Measurements from ENCODE around the gene MOV10.

Gene MOV10

GRCh38 chr1:112674440-112674985 lies at the start of gene MOV10:
Gene MOV10 (plus strand): TSS chr1:112674659. CDS start chr1:112674913, 254 bp downstream.
- Mint-ChIP-seq H3K27ac (peak within 1 kb of the TSS; percentile 97), H3K4me3 (peak within 1 kb of the TSS; percentile 96), H3K36me3 (ENCODE audit: low read depth) (peaks cover 47% of the 10 kb centered on the region), H3K4me1 (peaks cover 42% of the 10 kb centered on the region), H3K27me3 (ENCODE audit: low read depth, poor library complexity) (no peaks in the 10 kb centered on the region), H3K9me3 (no peaks in the 10 kb centered on the region)
- TF ChIP-seq CTCF (IDR thresholded peaks at IDR 0.05), result no peak
- peak; percentile 68 for DNase-seq

- Mint-ChIP-seq H3K4me3 (no peak overlapping the region), H3K27me3 (ENCODE audit: low read depth, poor library complexity) (no peaks in the 10 kb centered on the region), H3K4me1 (peaks cover 16% of the 10 kb centered on the region), H3K27ac (peak overlapping the region; percentile 78), H3K9me3 (no peaks in the 10 kb centered on the region), H3K36me3 (ENCODE audit: low read depth) (peaks cover 30% of the 10 kb centered on the region)
- no peak for TF ChIP-seq CTCF (IDR thresholded peaks at IDR 0.05)
- DNase-seq, result no peak
Observed at GRCh38 chr1:112625696-112626095, 48.8 kb upstream of the MOV10 start.

- peaks cover 11% of the 10 kb centered on the region for H3K4me1 Mint-ChIP-seq
- TF ChIP-seq CTCF (IDR thresholded peaks at IDR 0.05), result no peak
- H3K9me3 Mint-ChIP-seq, result no peaks in the 10 kb centered on the region
- no peak for DNase-seq
- no peak overlapping the region for H3K27ac Mint-ChIP-seq
- H3K36me3 Mint-ChIP-seq (ENCODE audit: low read depth), result peaks cover 35% of the 10 kb centered on the region
- no peaks in the 10 kb centered on the region for H3K27me3 Mint-ChIP-seq (ENCODE audit: low read depth, poor library complexity)
- H3K4me3 Mint-ChIP-seq, result no peak overlapping the region
Observed at GRCh38 chr1:112626193-112626592, 48.3 kb upstream of the MOV10 start.

- peaks cover 9% of the 10 kb centered on the region for H3K4me1 Mint-ChIP-seq
- no peak for DNase-seq
- H3K36me3 Mint-ChIP-seq (ENCODE audit: low read depth), result peaks cover 41% of the 10 kb centered on the region
- no peak overlapping the region for H3K4me3 Mint-ChIP-seq
- no peaks in the 10 kb centered on the region for H3K27me3 Mint-ChIP-seq (ENCODE audit: low read depth, poor library complexity)
- no peak for TF ChIP-seq CTCF (IDR thresholded peaks at IDR 0.05)
- H3K27ac Mint-ChIP-seq, result no peak overlapping the region
- H3K9me3 Mint-ChIP-seq, result no peaks in the 10 kb centered on the region
Observed at GRCh38 chr1:112626887-112627286, 47.6 kb upstream of the MOV10 start.

- DNase-seq, result no peak
- no peaks in the 10 kb centered on the region for H3K27me3 Mint-ChIP-seq (ENCODE audit: low read depth, poor library complexity)
- H3K36me3 Mint-ChIP-seq (ENCODE audit: low read depth), result peaks cover 57% of the 10 kb centered on the region
- H3K4me1 Mint-ChIP-seq, result no peaks in the 10 kb centered on the region
- no peak for TF ChIP-seq CTCF (IDR thresholded peaks at IDR 0.05)
- H3K4me3 Mint-ChIP-seq, result no peak overlapping the region
- H3K9me3 Mint-ChIP-seq, result no peaks in the 10 kb centered on the region
- H3K27ac Mint-ChIP-seq, result no peak overlapping the region
Observed at GRCh38 chr1:112628516-112628915, 45.9 kb upstream of the MOV10 start.

GRCh38 chr1:112629256-112629655 lies 45.2 kb upstream of the MOV10 start:
- Mint-ChIP-seq H3K27ac (peak overlapping the region; percentile 8), H3K9me3 (no peaks in the 10 kb centered on the region), H3K27me3 (ENCODE audit: low read depth, poor library complexity) (no peaks in the 10 kb centered on the region), H3K4me3 (no peak overlapping the region), H3K4me1 (no peaks in the 10 kb centered on the region), H3K36me3 (ENCODE audit: low read depth) (peaks cover 63% of the 10 kb centered on the region)
- TF ChIP-seq CTCF (IDR thresholded peaks at IDR 0.05), result no peak
- no peak for DNase-seq

Measured in nephron progenitor cell (in vitro differentiated cells).